ENCODE results near the gene ZCWPW1. TPM values are rescaled to one million over a fixed set of nuclear protein-coding genes. Genes with fewer than 3 reads are reported as not detected.

ZCWPW1 gene
- total and polyA plus RNA-seq, 2 of the 8 experiments (the other 6 are each of a cell fraction or from before 2014, with no cell fraction given) = 0.51 to 1.4 TPM

GRCh38 chr7:100384628-100385294, 43.7 kb downstream of the ZCWPW1 start:
- H2BK15ac ChIP-seq (ENCODE audit: low read length) = no peak overlapping the region
- no peak overlapping the region for H3K4ac ChIP-seq (replicated peaks; ENCODE audit: insufficient read length, low read depth, low read length)
- H4K20me1 ChIP-seq (replicated peaks in 1 of 2; ENCODE audit: control insufficient read depth in 1 of 2, insufficient read depth in 2 of 2, low read length in 2 of 2) = no peaks in the 10 kb centered on the region
- H3K27me3 ChIP-seq (replicated peaks in 1 of 4; ENCODE audit: control insufficient read depth in 3 of 4, extremely low read depth in 1 of 4, insufficient read depth in 3 of 4, low read length in 3 of 4) = no peaks in the 10 kb centered on the region; a peak in 2 of 7 replicates
- no peak overlapping the region for H2BK12ac ChIP-seq (ENCODE audit: low read depth, low read length)
- no peak overlapping the region for H2BK120ac ChIP-seq (replicated peaks; ENCODE audit: low read depth, low read length)
- H3K79me1 ChIP-seq (ENCODE audit: low read depth, low read length) = no peaks in the 10 kb centered on the region
- no peak for TF ChIP-seq SRF (IDR thresholded peaks at IDR 0.05; ENCODE audit: low read depth, low read length)
- TF ChIP-seq SIX5 (IDR thresholded peaks at IDR 0.05; ENCODE audit: low read depth, low read length) = no peak
- no peak for TF ChIP-seq KDM1A (IDR thresholded peaks at IDR 0.05; ENCODE audit: borderline replicate concordance, low read length)
- no peak for TF ChIP-seq CBX8 (IDR thresholded peaks at IDR 0.05; ENCODE audit: borderline replicate concordance, low read depth, low read length)
- no peak for TF ChIP-seq EZH2 (IDR thresholded peaks at IDR 0.05; ENCODE audit: low read depth, low read length, severe bottlenecking)
- no peak overlapping the region for H4K91ac ChIP-seq (replicated peaks; ENCODE audit: insufficient read length, low read length)
- no peak overlapping the region for H3K27ac ChIP-seq (ENCODE audit: low read depth, low read length)
- no peak overlapping the region for H2BK5ac ChIP-seq (ENCODE audit: low read depth, low read length)
- no peaks in the 10 kb centered on the region; a peak in 1 of 4 replicates for H3K9me3 ChIP-seq (ENCODE audit: insufficient read depth in 2 of 2, low read depth in 1 of 2, low read length in 1 of 2)
- no peak overlapping the region for H3K14ac ChIP-seq (ENCODE audit: insufficient read length)
- WGBS, 2 experiments (ENCODE audit: extremely low coverage in 1 of 2, insufficient coverage in 1 of 2, insufficient read length in 1 of 2, insufficient replicate concordance in 2 of 2, low coverage in 1 of 2, low lambda C conversion rate in 2 of 2, missing lambda C conversion rate in 1 of 2) = 91% methylated on average over 6 of the region's 6 CpGs; no CpG with 5 or more reads in 1 of the 2 experiments
- no peak overlapping the region for H4K5ac ChIP-seq (ENCODE audit: insufficient read length, low read depth, low read length)
- no peaks in the 10 kb centered on the region for H3K36me3 ChIP-seq (ENCODE audit: control insufficient read depth in 2 of 4, insufficient read depth in 4 of 4, low read length in 3 of 4)
- DNase-seq (ENCODE audit: low read depth in 1 of 2, low spot score in 2 of 2) (no peak), FAIRE-seq (no peak)
- H3K23me2 ChIP-seq (ENCODE audit: low read depth, low read length) = 0 out of 2 replicates have a peak, but pooled peaks cover 2% of the 10 kb centered on the region
- CTCF ChIA-PET (ENCODE audit: partially characterized antibody) = interaction anchor here (0.7 to 2.3 kb wide), 6 partner anchors 11 to 81 kb away, joined by 3 to 12 read pairs (median 6); no protein-coding TSS in a partner anchor
- no peak overlapping the region for H2AK5ac ChIP-seq (ENCODE audit: low read depth, low read length)
- H3K18ac ChIP-seq (ENCODE audit: extremely low read depth, low read length) = no peak overlapping the region
- H3K4me3 ChIP-seq (ENCODE audit: extremely low read depth in 1 of 4, insufficient read depth in 2 of 4, low read depth in 3 of 4, low read length in 4 of 4) = no peak overlapping the region
- no peak overlapping the region for H3K9ac ChIP-seq (replicated peaks in 1 of 4; ENCODE audit: extremely low read depth in 1 of 4, low read depth in 3 of 4, low read length in 3 of 4)
- 0 out of 7 replicates have a peak, but pooled peaks cover 0 to under 1% (median 0%) of the 10 kb centered on the region in 4 experiments for H3K4me1 ChIP-seq (replicated peaks in 1 of 4; ENCODE audit: control insufficient read depth in 3 of 4, insufficient read depth in 4 of 4, low read length in 3 of 4)
- POLR2A ChIA-PET (ENCODE audit: partially characterized antibody) = interaction anchor here (0.6 to 2.4 kb wide), 4 partner anchors 19 to 282 kb away, joined by 3 to 9 read pairs (median 4); partner anchors contain the start of gene ZCWPW1
- H2BK20ac ChIP-seq (ENCODE audit: low read length) = no peak overlapping the region
- H3K23ac ChIP-seq (ENCODE audit: insufficient read length) = no peak overlapping the region
- no peak overlapping the region for H3K4me2 ChIP-seq (ENCODE audit: insufficient read depth in 1 of 2, low read depth in 2 of 2, low read length in 2 of 2)
- H3K56ac ChIP-seq (replicated peaks; ENCODE audit: insufficient read length, low read depth, low read length) = no peak overlapping the region
- H4K8ac ChIP-seq (ENCODE audit: extremely low read depth, insufficient read depth, low read length) = no peak overlapping the region
- no peaks in the 10 kb centered on the region for H3K79me2 ChIP-seq (ENCODE audit: control insufficient read depth in 1 of 2, insufficient read depth in 2 of 2, low read length in 2 of 2)
- no peak overlapping the region for H2AFZ ChIP-seq (ENCODE audit: low read length)
